ENCODE measurements around the gene PBX3. TPM values are rescaled to one million over a fixed set of nuclear protein-coding genes. Genes with fewer than 3 reads are reported as not detected.
A peak's percentile ranks its signal among the peaks of the same experiment; 100 is the strongest.

The PBX3 gene
- total RNA-seq, 1 experiment from 2014 or later = 46.0 TPM

- WGBS (ENCODE audit: extremely low coverage, insufficient read length, low lambda C conversion rate) = no CpG with 5 or more reads among the region's 4 CpGs
- H3K27me3 ChIP-seq (ENCODE audit: insufficient read depth, low read length) = no peaks in the 10 kb centered on the region
- H2BK15ac ChIP-seq (ENCODE audit: low read depth, low read length) = no peak overlapping the region
- H2BK5ac ChIP-seq (ENCODE audit: insufficient read length, low read length) = no peak overlapping the region
- no peak overlapping the region for H2BK12ac ChIP-seq (ENCODE audit: insufficient read length, low read depth, low read length)
- Mint-ChIP-seq H3K9me3 (no peaks in the 10 kb centered on the region), H3K36me3 (ENCODE audit: insufficient read depth in 1 of 3, low read depth in 3 of 3) (peaks cover 1 to 4% (median 3%) of the 10 kb centered on the region in 3 experiments; a peak in 3 of 7 replicates), H3K4me1 (peaks cover 80 to 87% of the 10 kb centered on the region in 2 experiments), H3K4me3 (no peak overlapping the region), H3K27me3 (ENCODE audit: low read depth) (no peaks in the 10 kb centered on the region), H3K27ac (peak overlapping the region; percentile 17 to 80 (median 51); a peak in 3 of 7 replicates)
- DNase-seq = no peak
- H4K8ac ChIP-seq (replicated peaks; ENCODE audit: insufficient read length, low read depth, low read length) = no peak overlapping the region
- no peak overlapping the region for H2BK120ac ChIP-seq (ENCODE audit: low read depth, low read length, poor library complexity, severe bottlenecking)
- TF ChIP-seq, protein P1, sequence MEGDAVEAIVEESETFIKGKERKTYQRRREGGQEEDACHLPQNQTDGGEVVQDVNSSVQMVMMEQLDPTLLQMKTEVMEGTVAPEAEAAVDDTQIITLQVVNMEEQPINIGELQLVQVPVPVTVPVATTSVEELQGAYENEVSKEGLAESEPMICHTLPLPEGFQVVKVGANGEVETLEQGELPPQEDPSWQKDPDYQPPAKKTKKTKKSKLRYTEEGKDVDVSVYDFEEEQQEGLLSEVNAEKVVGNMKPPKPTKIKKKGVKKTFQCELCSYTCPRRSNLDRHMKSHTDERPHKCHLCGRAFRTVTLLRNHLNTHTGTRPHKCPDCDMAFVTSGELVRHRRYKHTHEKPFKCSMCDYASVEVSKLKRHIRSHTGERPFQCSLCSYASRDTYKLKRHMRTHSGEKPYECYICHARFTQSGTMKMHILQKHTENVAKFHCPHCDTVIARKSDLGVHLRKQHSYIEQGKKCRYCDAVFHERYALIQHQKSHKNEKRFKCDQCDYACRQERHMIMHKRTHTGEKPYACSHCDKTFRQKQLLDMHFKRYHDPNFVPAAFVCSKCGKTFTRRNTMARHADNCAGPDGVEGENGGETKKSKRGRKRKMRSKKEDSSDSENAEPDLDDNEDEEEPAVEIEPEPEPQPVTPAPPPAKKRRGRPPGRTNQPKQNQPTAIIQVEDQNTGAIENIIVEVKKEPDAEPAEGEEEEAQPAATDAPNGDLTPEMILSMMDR (conservative IDR thresholded peaks at IDR 0.05) = no peak
- no peaks in the 10 kb centered on the region for H3K79me2 ChIP-seq (ENCODE audit: insufficient read depth, low read length)
- no peak overlapping the region for H3K18ac ChIP-seq (ENCODE audit: insufficient read length, low read depth, low read length)
- no peak overlapping the region for H3K4me2 ChIP-seq (ENCODE audit: insufficient read depth, insufficient read length, low read length)
- H3K4ac ChIP-seq (ENCODE audit: low read depth, low read length) = no peak overlapping the region
- H3K56ac ChIP-seq (ENCODE audit: insufficient read length, low read depth, low read length) = no peak overlapping the region
- no peak overlapping the region for H3K27ac ChIP-seq (ENCODE audit: insufficient read length, low read depth, low read length)
- no peaks in the 10 kb centered on the region for H3K79me1 ChIP-seq (ENCODE audit: insufficient read depth, low read depth, low read length, poor library complexity, severe bottlenecking)
- no peak overlapping the region for H4K91ac ChIP-seq (ENCODE audit: insufficient read length, low read depth, low read length)
- H3K9me3 ChIP-seq (ENCODE audit: control insufficient read depth, low read depth, low read length) = no peaks in the 10 kb centered on the region
- H4K5ac ChIP-seq (ENCODE audit: insufficient read length, low read depth, low read length) = no peak overlapping the region
- no peak overlapping the region for H2BK20ac ChIP-seq (ENCODE audit: low read depth, low read length, poor library complexity, severe bottlenecking)
- no peaks in the 10 kb centered on the region for H4K20me1 ChIP-seq (ENCODE audit: control insufficient read depth, insufficient read depth, insufficient read length)
- H2AFZ ChIP-seq (ENCODE audit: low read length) = no peak overlapping the region
- H3K4me1 ChIP-seq (ENCODE audit: insufficient read depth, low read length) = peaks cover 8% of the 10 kb centered on the region; the same call in 1 of the 2 replicates
- no peak overlapping the region for H3K14ac ChIP-seq (ENCODE audit: insufficient read depth, low read length)
- no peak overlapping the region for H3T11ph ChIP-seq (ENCODE audit: low read length)
- no peak overlapping the region for H3K9ac ChIP-seq (ENCODE audit: extremely low read depth, insufficient read length, low read length)
- H2AK5ac ChIP-seq (ENCODE audit: insufficient read length, low read length) = no peak overlapping the region
- peaks cover 2% of the 10 kb centered on the region for H3K23me2 ChIP-seq (ENCODE audit: insufficient read length, low read depth, low read length, poor library complexity, severe bottlenecking)
- H3K23ac ChIP-seq (ENCODE audit: insufficient read length, low read depth, low read length) = no peak overlapping the region
These were observed 9.3 kb downstream of the PBX3 start for GRCh38 chr9:125756518-125756917.
